ENCODE measurements around the gene SLC2A4RG.

- no peak for TF ChIP-seq SIN3A (IDR thresholded peaks at IDR 0.05; ENCODE audit: low read depth)
- TF ChIP-seq, protein P1, sequence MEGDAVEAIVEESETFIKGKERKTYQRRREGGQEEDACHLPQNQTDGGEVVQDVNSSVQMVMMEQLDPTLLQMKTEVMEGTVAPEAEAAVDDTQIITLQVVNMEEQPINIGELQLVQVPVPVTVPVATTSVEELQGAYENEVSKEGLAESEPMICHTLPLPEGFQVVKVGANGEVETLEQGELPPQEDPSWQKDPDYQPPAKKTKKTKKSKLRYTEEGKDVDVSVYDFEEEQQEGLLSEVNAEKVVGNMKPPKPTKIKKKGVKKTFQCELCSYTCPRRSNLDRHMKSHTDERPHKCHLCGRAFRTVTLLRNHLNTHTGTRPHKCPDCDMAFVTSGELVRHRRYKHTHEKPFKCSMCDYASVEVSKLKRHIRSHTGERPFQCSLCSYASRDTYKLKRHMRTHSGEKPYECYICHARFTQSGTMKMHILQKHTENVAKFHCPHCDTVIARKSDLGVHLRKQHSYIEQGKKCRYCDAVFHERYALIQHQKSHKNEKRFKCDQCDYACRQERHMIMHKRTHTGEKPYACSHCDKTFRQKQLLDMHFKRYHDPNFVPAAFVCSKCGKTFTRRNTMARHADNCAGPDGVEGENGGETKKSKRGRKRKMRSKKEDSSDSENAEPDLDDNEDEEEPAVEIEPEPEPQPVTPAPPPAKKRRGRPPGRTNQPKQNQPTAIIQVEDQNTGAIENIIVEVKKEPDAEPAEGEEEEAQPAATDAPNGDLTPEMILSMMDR (IDR thresholded peaks at IDR 0.05 in 2 of 3, conservative IDR thresholded peaks at IDR 0.05 in 1 of 3; ENCODE audit: borderline replicate concordance in 1 of 3, insufficient read depth in 1 of 3, low read depth in 2 of 3, low read length in 2 of 3), result no peak
Measured at GRCh38 chr20:63745961-63746731, 6.6 kb downstream of the SLC2A4RG start.

All from HCT116 (cell line).